PC-9 (cell line): ENCODE measurements around the gene HSFX1. TPM values are rescaled to one million over a fixed set of nuclear protein-coding genes. Genes with fewer than 3 reads are reported as not detected.
"Not testable (repeated sequence)": the region's sequence is repeated elsewhere in the genome, so short reads cannot be mapped to it uniquely, and the experiment has no call there.

Experiments
- BruUV-seq: library from RNA; stranded (reverse); fragments of 400-500 nt; replicated peaks from 2 replicates; lab custom pipeline; 2021; lab: Mats Ljungman, UMichigan
- CTCF ChIA-PET: fragments of 300-600 bp; sonication (Branson Sonifier 250); formaldehyde crosslinking; loops from one replicate; lab custom pipeline; 2022; ENCODE audit warnings: antibody characterized with exemption; lab: Charles Lee
- POLR2A ChIA-PET: fragments of 300-600 bp; sonication (Branson Sonifier 250); formaldehyde crosslinking; loops from one replicate; lab custom pipeline; 2022; ENCODE audit warnings: antibody characterized with exemption; ENCODE audit not compliant: unreplicated experiment; lab: Charles Lee
- DNase-seq, 2 experiments: peaks; one replicate each; pipeline versions ENCODE4 v3.0.0 to v3.0.0-alpha.2; 2015 to 2022; ENCODE audit warnings: mixed read lengths in 1 of 2
- H2AFZ ChIP-seq: fragments of 200-600 bp; sonication (generic); 2 replicates; pipeline ENCODE4 v1.8.1; 2017; ENCODE audit warnings: antibody characterized with exemption
- H3F3A ChIP-seq: fragments of 200-600 bp; sonication (generic); 2 replicates; pipeline ENCODE4 v1.8.1; 2017; ENCODE audit warnings: antibody characterized with exemption, mild to moderate bottlenecking, low read depth; ENCODE audit not compliant: insufficient read depth
- H3K27ac ChIP-seq: fragments of 200-600 bp; sonication (generic); 2 replicates; pipeline ENCODE4 v1.6.1; 2016; ENCODE audit warnings: mixed run types
- H3K27me3 ChIP-seq: fragments of 200-600 bp; sonication (generic); 2 replicates; pipeline ENCODE4 v1.6.1; 2016; ENCODE audit warnings: low read depth, mixed run types; ENCODE audit not compliant: insufficient read depth
- H3K36me3 ChIP-seq: fragments of 200-600 bp; sonication (generic); 2 replicates; pipeline ENCODE4 v1.6.1; 2016; ENCODE audit warnings: low read depth, mixed run types
- H3K4me1 ChIP-seq: fragments of 200-600 bp; sonication (generic); replicated peaks from 2 replicates; pipeline ENCODE4 v1.6.1; 2016; ENCODE audit warnings: mixed run types; ENCODE audit not compliant: insufficient read depth
- H3K4me2 ChIP-seq: fragments of 200-600 bp; sonication (generic); 2 replicates; pipeline ENCODE4 v1.6.1; 2017; ENCODE audit warnings: mixed run types
- H3K4me3 ChIP-seq: fragments of 200-600 bp; sonication (generic); 2 replicates; pipeline ENCODE4 v1.6.1; 2016; ENCODE audit warnings: mixed run types
- H3K79me2 ChIP-seq: fragments of 200-600 bp; sonication (generic); 2 replicates; pipeline ENCODE4 v1.6.1; 2017; ENCODE audit warnings: low read depth, mixed run types
- H3K9me2 ChIP-seq: fragments of 200-600 bp; sonication (generic); 2 replicates; pipeline ENCODE4 v1.8.1; 2017; ENCODE audit warnings: mild to moderate bottlenecking; ENCODE audit not compliant: insufficient read depth
- H3K9me3 ChIP-seq: fragments of 200-600 bp; sonication (generic); 2 replicates; pipeline ENCODE4 v1.8.1; 2016; ENCODE audit warnings: low read depth; ENCODE audit not compliant: insufficient read depth
- H4K20me1 ChIP-seq: fragments of 200-600 bp; sonication (generic); 2 replicates; pipeline ENCODE4 v1.8.1; 2017; ENCODE audit not compliant: insufficient read depth
- EZH2 ChIP-seq: fragments of 200-600 bp; sonication (generic); IDR thresholded peaks from 2 replicates; pipeline ENCODE4 v1.8.0; 2017; ENCODE audit warnings: antibody characterized with exemption, low read depth
- intact Hi-C: fragments of 100-400 bp; cut with micrococcal nuclease; formaldehyde crosslinking; loops from one replicate; pipeline ENCODE4 v1.10.0; 2022; ENCODE audit not compliant: unreplicated experiment
- total RNA-seq: library from RNA; stranded (reverse); gene quantifications from 2 replicates; pipeline ENCODE4 v1.2.3, GENCODE V29; 2021
- TF ChIP-seq, protein P1 (sequence below): fragments of 200-600 bp; sonication (generic); conservative IDR thresholded peaks from 2 replicates; pipeline ENCODE4 v1.6.1; 2017; ENCODE audit warnings: mixed run types, antibody characterized with exemption, mild to moderate bottlenecking, moderate library complexity

HSFX1 gene
- total RNA-seq, 1 experiment from 2014 or later: 2.4 TPM

DNA sequence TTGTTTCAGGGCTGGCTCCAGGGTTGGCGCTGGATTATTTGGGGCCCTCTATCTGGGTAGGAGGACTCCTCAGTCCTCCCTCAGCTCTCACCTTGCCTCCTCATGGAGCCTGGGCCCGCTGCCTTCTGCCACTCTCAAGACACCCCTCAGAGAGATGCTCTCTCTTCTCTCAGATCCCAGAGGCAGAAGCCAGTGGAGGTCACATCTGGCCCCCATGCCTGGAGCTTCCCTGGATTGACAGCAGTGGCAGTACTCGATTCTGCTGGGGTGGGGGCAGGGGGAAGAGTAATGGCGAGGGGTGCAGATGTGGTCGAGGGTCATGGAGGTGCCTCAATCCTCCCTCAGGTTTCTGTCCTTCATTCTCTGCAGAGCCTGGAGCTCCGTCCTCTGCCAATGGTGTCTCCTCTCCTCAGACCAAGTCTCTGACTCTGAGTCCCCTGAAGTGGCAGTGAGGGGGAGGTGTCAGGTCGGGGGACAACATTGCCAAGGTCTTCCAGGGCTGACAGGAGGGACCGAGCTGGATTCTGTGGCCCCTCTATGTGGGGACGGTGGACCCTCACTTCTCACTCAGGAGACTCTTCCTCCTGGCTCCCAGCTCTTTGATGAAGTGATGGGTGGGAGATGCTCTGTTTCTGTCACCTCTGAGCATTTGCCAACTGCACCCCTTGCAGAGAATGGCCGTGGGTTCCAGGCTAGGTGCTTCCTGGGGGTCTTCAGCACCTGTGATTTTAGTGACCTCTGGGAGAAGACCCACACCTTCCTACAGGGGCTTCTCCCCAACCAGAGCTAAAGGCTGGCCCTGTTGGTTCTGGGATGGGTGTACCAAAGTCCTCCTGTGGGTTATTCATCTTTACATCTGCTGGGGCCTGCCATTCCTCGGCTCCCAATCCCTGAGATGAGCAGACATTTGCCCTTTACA lies 10.9 kb upstream of the HSFX1 start:
- H3F3A ChIP-seq: no peaks in the 10 kb centered on the region
- no peak overlapping the region for H3K4me2 ChIP-seq
- no peak overlapping the region for H3K27ac ChIP-seq
- ChIA-PET CTCF (no interaction called here), POLR2A (interaction anchor here (0.6 kb wide), 1 partner anchor 176 kb away, joined by 3 read pairs; no protein-coding TSS in a partner anchor)
- no peak overlapping the region for H2AFZ ChIP-seq
- no peaks in the 10 kb centered on the region for H3K4me1 ChIP-seq
- TF ChIP-seq EZH2: no peak
- TF ChIP-seq, protein P1, sequence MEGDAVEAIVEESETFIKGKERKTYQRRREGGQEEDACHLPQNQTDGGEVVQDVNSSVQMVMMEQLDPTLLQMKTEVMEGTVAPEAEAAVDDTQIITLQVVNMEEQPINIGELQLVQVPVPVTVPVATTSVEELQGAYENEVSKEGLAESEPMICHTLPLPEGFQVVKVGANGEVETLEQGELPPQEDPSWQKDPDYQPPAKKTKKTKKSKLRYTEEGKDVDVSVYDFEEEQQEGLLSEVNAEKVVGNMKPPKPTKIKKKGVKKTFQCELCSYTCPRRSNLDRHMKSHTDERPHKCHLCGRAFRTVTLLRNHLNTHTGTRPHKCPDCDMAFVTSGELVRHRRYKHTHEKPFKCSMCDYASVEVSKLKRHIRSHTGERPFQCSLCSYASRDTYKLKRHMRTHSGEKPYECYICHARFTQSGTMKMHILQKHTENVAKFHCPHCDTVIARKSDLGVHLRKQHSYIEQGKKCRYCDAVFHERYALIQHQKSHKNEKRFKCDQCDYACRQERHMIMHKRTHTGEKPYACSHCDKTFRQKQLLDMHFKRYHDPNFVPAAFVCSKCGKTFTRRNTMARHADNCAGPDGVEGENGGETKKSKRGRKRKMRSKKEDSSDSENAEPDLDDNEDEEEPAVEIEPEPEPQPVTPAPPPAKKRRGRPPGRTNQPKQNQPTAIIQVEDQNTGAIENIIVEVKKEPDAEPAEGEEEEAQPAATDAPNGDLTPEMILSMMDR: no peak
- H3K27me3 ChIP-seq: peaks cover 56% of the 10 kb centered on the region
- BruUV-seq: no TSS peak
- no peak overlapping the region for H3K4me3 ChIP-seq
- intact Hi-C loops: no loop called here
- H4K20me1 ChIP-seq: no peaks in the 10 kb centered on the region
- no peaks in the 10 kb centered on the region for H3K79me2 ChIP-seq
- H3K9me3 ChIP-seq: no peaks in the 10 kb centered on the region
- no peaks in the 10 kb centered on the region for H3K36me3 ChIP-seq
- DNase-seq: no peak
- H3K9me2 ChIP-seq: no peaks in the 10 kb centered on the region

DNA sequence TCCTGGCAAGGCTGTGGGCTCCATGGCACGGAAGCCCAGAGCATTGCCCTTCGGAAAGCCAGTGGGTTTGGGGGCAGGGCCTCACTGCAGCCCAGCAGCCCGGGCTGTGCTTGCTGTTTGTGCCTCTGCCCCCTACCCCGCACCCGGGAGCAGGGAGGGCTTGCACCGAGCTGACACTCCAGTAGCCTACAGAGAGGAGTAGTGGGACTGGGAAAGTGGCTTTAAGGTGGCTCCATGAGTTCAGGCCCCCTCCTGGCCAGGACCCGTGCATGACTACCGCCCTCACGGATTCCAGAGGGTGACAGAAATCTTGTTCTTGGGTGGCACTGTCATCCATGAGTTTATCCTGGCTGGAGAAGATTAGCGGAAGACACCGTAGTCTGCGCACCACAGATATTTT lies 3.5 kb upstream of the HSFX1 start:
- H3K4me2 ChIP-seq, H3K9me3 ChIP-seq, DNase-seq, H3K36me3 ChIP-seq, H3K27me3 ChIP-seq, POLR2A ChIA-PET, H2AFZ ChIP-seq, H3K79me2 ChIP-seq, H3K9me2 ChIP-seq, BruUV-seq, H3K27ac ChIP-seq, CTCF ChIA-PET, H3F3A ChIP-seq, H3K4me1 ChIP-seq, intact Hi-C loops, H3K4me3 ChIP-seq, H4K20me1 ChIP-seq: not testable (repeated sequence)

DNA sequence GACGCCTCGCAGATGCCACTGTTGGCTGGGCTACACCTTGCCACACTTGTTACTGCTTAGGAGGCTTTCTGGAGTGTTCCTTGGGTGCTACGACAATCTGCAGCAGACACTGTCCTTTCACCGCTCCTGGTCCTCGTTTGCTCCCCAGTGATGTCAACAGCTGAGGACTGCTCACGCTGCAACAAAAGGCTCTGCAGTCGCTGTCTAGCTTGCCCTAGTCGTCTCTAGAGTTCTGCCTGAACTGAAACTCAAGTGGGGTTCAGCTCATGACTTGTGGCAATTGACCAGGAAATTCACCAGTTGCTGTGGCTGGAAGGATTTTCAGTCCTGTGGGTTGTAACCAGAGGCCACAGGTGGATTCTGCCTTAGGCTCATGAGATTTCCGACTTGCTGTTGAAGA lies 842 bp upstream of the HSFX1 start:
- H3K4me2 ChIP-seq, H3K27ac ChIP-seq, H2AFZ ChIP-seq, H3K36me3 ChIP-seq, H3F3A ChIP-seq, H4K20me1 ChIP-seq, H3K79me2 ChIP-seq, H3K4me1 ChIP-seq, POLR2A ChIA-PET, BruUV-seq, intact Hi-C loops, H3K27me3 ChIP-seq, DNase-seq, H3K9me3 ChIP-seq, CTCF ChIA-PET, H3K9me2 ChIP-seq, H3K4me3 ChIP-seq: not testable (repeated sequence)

DNA sequence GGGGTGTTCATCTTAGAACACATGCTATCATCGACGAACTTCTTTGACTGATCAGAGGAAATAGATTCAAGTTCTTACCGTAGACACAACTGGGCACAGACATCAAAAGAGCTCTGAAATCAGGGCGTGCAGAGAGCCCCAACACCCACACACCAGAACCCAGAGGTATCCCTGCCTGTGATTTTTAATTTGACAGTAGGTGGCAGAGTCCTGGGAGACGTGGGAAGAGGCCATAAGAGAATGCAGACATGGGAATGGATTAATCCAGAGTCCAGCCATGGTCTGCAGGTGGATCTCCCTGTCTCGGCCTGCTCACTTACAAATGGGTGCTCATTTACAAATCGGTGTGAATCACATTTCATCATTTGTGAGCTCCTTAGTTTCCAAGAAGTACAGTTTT lies 4.1 kb downstream of the HSFX1 start:
- DNase-seq, H3K4me1 ChIP-seq, H2AFZ ChIP-seq, H3K9me3 ChIP-seq, CTCF ChIA-PET, H3K27me3 ChIP-seq, H3F3A ChIP-seq, POLR2A ChIA-PET, H4K20me1 ChIP-seq, H3K79me2 ChIP-seq, intact Hi-C loops, H3K4me3 ChIP-seq, H3K36me3 ChIP-seq, BruUV-seq, H3K9me2 ChIP-seq, H3K4me2 ChIP-seq, H3K27ac ChIP-seq: not testable (repeated sequence)

DNA sequence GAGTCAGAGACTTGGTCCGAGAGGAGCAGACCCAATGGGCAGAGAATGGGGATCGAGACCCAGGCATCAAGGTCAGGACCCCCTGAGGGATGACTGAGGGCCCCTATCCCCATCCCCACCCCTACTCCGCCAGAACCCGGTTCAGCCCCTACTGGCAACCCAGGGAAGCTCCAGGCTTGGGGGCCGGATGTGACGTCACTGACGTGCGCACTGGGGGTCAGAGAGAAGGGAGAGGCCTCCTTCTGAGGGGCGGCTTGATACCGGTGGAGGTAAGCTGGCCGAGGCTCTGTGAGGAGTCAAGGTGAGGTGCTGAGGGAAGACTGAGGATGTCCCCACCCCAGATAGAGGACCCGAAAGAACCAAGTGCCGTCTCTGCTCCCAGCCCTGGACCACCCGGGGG lies 7.9 kb downstream of the HSFX1 start, which contains the start of gene MAGEA9:
MAGEA9 (plus strand) TSS at position 204 of the 400 bp plus-strand sequence. CDS start 4,281 bp downstream, outside the sequence.
- H4K20me1 ChIP-seq, H3K79me2 ChIP-seq, H3K36me3 ChIP-seq, H2AFZ ChIP-seq, H3K4me2 ChIP-seq, H3K4me1 ChIP-seq, H3K27ac ChIP-seq, H3K27me3 ChIP-seq, DNase-seq, POLR2A ChIA-PET, H3K9me2 ChIP-seq, BruUV-seq, CTCF ChIA-PET, H3F3A ChIP-seq, intact Hi-C loops, H3K4me3 ChIP-seq, H3K9me3 ChIP-seq: not testable (repeated sequence)

DNA sequence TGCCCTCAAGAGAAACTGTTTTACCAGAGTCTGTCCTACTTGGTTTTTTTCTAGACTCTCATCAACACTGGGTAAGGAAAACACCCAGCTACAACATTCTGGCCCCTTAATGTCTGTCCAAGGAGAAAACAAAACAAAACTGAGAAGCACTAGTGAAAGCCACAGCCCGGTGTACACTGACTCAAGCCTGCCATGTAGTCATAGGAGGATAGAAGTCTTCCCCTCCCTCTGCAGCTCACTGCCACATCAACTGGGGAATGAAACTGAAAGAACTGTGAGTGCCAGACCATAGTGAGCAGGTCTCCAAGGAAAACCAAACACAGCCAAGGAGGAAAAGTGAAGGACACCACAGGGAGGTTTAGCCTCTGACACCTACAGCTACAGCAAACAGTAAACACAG lies 21.7 kb downstream of the HSFX1 start:
- H2AFZ ChIP-seq, H4K20me1 ChIP-seq, H3K79me2 ChIP-seq, H3K27ac ChIP-seq, H3K4me3 ChIP-seq, CTCF ChIA-PET, H3K4me1 ChIP-seq, H3K4me2 ChIP-seq, H3F3A ChIP-seq, H3K9me3 ChIP-seq, intact Hi-C loops, H3K9me2 ChIP-seq, DNase-seq, POLR2A ChIA-PET, BruUV-seq, H3K36me3 ChIP-seq: not testable (repeated sequence)
- H3K27me3 ChIP-seq: peaks cover 31% of the 10 kb centered on the region; the same call in 1 of the 2 replicates
